D341Med (cell line): Measurements from ENCODE around the gene CACNA2D4.

ENCODE experiments used
- DNase-seq: peaks from one replicate; pipeline ENCODE4 v3.0.0; 2012; ENCODE audit warnings: low spot score

The CACNA2D4 gene

DNA sequence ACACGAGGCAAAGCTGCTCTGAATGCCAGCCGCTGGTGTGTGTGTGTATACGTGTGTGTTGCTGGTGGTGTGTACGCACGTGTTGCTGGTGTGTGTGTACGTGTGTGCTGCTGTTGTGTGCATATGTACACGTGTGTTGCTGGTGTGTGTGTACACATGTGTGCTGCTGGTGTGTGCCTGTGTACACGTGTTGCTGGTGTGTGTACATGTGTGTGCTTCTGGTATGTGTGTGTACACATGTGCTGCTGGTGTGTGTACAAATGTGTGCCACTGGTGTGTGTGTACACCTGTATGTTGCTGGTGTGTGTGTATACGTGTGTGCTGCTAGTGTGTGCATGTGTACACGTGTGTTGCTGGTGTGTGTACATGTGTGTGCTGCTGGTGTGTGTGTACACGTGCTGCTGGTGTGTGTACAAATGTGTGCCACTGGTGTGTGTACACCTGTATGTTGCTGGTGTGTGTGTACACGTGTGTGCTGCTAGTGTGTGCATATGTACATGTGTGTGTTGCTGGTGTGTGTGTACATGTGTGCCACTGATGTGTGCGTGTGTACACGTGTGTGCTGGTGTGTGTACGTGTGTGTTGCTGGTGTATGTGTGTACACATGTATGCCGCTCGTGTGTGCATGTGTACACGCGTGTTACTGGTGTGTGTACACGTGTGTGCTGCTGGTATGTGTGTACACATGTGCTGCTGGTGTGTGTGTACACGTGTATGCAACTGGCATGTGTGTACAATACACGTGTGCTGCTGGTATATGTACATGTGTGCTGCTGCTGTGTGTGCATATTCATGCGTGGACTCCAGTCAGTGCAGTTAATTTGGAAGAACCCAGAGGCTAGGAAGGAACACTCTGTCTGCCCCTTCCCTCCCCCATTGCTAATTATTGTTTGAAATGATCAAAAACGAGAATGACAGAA is 47.2 kb downstream of the CACNA2D4 start:
- no peak for DNase-seq

- no peak for DNase-seq
Measured at GRCh38 chr12:1870086-1870485, 48.4 kb downstream of the CACNA2D4 start.

DNA sequence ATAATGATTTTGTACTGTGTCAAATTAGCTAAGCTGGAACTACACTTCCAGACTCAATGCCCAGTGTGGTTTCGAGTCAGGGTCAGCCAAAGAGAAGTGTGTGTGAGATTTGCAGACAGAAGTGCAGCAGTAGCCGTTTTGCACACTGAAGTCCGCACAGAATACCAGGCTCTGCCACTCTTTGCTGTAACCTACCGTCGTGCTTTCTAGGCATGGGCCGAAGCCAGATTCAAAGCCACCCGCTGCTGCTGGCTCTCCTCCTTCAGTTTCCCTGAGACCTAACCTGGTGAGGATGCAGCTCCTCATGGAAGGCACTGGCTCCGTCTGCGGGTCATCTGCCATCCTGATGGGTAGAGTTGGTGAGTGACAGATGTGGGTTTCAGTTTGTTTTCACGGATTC is 49.3 kb downstream of the CACNA2D4 start:
- no peak for DNase-seq

- DNase-seq, result no peak
Measured at GRCh38 chr12:1865284-1865866, 53.1 kb downstream of the CACNA2D4 start.

- DNase-seq, result no peak
Measured at GRCh38 chr12:1864867-1865266, 53.6 kb downstream of the CACNA2D4 start.

- DNase-seq, result no peak
Measured at GRCh38 chr12:1864456-1864855, 54.0 kb downstream of the CACNA2D4 start.

DNA sequence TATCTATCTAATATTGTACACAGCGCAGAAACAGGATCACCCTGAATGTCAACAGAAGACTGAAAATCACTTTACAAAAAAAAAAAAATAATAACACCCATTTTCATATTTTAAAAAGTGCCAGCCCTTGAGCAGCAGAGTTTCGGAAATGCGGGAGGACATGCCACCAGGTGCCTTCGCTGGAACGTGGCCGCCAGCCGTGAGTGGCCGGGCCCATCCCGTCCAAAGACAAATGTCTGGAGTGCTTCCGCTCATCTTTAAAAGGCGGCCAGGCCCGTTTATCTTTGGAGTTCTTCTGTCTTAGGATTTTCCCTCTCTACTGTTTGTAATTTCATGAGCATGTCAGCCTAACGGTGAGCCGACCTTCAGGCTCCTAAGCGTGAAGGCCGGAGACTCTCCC is 54.6 kb downstream of the CACNA2D4 start:
- no peak for DNase-seq

DNA sequence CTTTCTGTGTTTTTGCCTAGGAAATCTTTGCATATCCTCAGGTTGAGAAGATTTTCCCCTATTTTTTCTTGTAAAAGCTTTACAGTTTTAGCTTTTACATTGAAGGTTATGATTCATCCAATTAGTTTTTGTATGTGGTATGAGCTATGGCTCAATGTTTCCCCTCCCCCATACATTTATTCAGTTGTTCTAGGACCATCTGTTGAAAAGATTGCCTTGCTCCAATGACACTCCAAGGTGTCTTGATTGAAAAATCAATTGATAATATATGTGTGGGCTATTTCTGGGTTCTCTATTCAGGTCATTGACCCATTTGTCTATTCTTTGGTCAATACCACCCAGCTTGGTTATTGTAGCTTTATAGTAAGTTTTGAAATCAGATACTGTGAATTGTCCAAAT is 55.5 kb downstream of the CACNA2D4 start:
- no peak for DNase-seq

DNA sequence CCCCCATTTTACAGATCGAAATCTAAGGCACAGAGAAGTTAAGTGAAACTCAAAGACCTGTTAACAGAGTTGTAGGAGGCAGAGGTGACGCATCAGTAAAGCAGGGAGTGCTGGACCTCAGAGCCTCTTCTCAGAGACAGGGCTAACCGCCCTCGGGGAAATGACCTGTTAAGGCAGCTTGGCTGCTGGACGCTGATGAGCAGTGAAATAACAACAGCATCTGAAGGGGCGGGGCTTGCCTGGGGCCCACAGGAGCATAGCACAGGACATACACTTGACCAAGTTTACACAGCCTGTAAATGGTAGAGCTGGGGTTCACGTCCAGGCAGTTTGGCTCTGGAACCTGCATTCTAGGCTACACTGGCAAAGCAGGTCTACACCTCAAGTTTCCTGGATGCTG is 58.8 kb downstream of the CACNA2D4 start:
- DNase-seq, result no peak

DNA sequence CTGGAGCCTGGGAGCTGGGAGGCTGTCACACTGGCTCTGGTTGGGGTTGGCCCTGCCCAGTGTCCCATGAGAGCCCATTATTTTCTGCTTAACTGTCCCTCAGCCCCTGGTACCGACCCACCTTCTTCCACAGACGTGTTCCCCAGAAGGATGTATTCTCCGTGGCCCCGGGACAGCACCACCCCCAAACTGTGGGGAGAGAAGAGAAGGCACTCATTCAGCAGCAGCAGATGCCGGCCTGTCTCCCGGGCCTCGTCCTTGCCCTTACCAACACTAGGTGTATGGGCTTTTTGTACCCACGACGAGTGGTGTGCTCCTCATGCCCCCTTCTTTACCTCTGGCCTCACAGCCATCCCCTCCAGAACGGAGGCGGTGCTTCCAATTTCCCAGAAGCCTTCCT is 60.0 kb downstream of the CACNA2D4 start:
- DNase-seq, result no peak

GRCh38 chr12:1857821-1858220 is 60.6 kb downstream of the CACNA2D4 start:
- DNase-seq, result no peak

- DNase-seq, result no peak
Measured at GRCh38 chr12:1857086-1857485, 61.4 kb downstream of the CACNA2D4 start.

DNA sequence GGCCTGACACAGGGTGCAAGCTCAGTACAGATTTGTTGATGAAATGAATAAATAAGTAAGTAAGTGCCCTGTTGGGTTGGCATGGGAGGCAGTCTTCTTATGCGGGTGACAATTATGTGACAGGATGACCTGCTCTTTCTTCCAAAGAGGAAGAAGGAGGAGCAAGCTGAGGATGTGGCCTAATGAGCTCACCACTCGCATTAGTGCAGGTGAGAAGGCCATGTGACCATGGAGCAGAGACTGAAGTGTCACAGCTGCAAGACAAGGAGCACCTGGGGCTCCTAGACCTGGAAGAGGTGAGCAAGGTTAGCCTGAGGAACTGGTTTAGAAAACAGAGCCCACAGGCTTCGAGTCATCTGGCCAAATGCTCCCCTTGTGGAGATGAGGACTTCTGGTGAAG is 63.2 kb downstream of the CACNA2D4 start:
- no peak for DNase-seq

DNA sequence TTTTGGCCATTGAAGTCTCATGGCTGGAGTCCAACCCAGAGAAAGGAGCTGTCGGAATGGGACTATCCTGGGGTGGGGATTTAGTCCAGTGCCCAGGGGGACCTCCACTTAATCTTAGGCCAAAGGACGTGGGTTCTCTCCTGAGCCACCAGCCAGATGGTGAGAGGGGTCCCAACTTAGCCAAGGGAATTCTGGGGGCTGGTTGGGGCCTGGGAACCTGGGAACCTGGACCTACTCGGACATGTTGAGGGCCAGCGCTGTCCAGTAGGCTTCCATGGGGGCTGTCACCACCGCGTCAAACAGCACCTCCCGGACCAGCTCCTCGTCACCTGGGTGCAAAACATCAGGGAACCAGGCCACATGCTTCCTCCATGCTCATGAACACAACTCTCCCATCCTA is 64.7 kb downstream of the CACNA2D4 start:
- DNase-seq, result no peak

DNA sequence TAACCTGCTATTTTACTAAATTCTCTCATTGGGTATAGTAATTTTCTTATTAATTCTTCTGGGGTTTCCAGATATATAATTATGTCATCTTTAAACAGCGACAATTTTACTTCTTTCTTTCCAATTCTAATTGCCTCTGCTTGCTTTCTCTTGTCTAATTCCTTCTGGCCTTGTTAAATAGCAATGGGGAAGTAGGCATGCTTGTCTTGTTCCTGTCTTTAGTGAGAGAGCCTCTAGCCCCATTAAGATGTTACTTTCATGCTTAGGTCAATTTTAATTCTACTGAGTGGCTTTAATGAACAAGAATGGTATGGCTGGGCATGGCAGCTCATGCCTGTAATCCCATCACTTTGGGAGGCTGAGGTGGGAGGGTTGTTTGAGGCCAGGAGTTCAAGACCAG is 66.4 kb downstream of the CACNA2D4 start:
- DNase-seq, result no peak

GRCh38 chr12:1851151-1851701 is 67.2 kb downstream of the CACNA2D4 start:
- DNase-seq, result no peak

DNA sequence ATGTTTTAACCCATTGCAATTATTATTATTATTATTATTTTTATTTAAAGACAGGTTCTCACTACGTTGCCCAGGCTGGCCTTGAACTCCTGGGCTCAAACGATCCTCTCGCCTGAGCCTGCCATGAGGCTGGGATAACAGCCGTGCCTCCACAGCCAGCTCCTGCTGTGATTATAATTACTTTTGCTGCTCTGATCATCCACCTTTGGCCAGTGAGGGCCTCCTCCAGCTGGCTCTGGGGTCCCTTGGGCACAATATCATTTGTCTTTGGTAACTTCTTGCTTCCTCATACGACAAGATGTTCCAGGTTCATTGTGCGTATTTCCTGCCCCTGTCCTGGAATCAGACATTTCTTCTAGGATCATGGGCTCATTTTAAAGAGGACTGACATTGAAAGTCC is 69.7 kb downstream of the CACNA2D4 start:
- no peak for DNase-seq

GRCh38 chr12:1848146-1848545 is 70.3 kb downstream of the CACNA2D4 start:
- no peak for DNase-seq

DNA sequence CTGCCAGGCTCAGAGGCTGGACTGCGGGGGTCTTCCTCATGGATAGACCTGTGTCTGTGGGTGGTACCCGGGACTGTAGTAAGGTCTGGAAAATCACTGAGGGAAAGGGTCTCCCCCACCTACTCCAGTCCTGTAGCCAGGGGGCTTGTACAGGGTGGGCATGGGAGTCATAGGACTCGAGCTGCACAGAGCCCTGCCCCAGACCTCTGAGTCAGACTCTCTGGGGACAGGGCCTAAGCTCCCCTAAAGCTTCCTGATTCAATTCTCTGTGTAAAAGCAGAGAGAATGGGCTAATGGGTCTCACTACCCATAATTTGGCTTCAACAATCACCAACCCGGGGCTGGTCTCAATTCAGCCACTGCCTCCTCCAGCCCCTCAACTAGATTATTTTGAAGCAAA is 71.0 kb downstream of the CACNA2D4 start:
- DNase-seq, result no peak

GRCh38 chr12:1846421-1847405 is 71.7 kb downstream of the CACNA2D4 start:
- DNase-seq, result no peak

DNA sequence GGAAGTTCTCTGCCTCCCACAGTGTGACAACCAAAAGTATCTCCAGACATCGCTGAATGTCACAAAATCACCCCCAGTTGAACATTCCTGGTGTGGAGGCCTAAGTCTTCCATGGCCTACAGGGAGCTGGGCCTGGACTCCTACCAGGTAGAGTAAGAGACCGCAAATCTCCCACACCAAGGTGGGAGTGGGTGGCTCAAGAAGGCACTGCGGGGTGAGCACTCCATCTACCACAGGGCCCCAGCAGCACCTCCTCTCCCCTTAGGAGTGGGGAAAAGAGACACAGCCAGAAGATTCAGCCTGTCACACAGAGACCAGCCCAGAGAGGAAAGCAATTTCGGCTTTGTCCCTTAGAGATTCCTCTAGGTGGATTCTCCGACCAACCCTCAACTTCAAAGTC is 72.6 kb downstream of the CACNA2D4 start:
- no peak for DNase-seq

GRCh38 chr12:1845427-1845826 is 73.0 kb downstream of the CACNA2D4 start:
- no peak for DNase-seq
